WTC11 (cell line): Measurements from ENCODE around the gene BRPF1. TPM values are rescaled to one million over a fixed set of nuclear protein-coding genes. Genes with fewer than 3 reads are reported as not detected.
A peak's percentile ranks its signal among the peaks of the same experiment; 100 is the strongest.

Source experiments
- ATAC-seq: fragments of 200-7000 bp; cut with Tn5 transposase; 2 replicates; pipeline ENCODE4 v1.10.0; 2021; ENCODE audit warnings: mild to moderate bottlenecking, moderate library complexity
- CTCF ChIA-PET: fragments of 300-600 bp; sonication (Branson Sonifier 250); formaldehyde crosslinking; loops from one replicate; lab custom pipeline; 2021; ENCODE audit warnings: antibody characterized with exemption; lab: Charles Lee
- POLR2A ChIA-PET: fragments of 350-600 bp; sonication (Branson Sonifier 250); formaldehyde crosslinking; loops from one replicate; lab custom pipeline; 2021; ENCODE audit warnings: antibody characterized with exemption; lab: Charles Lee
- DNase-seq: peaks from one replicate; pipeline ENCODE4 v3.0.0; 2021; ENCODE audit warnings: low spot score
- H3K27ac Mint-ChIP-seq: 2 replicates; pipeline ENCODE4 v1.8.0; 2021; ENCODE audit warnings: mixed read lengths
- H3K27me3 Mint-ChIP-seq: 2 replicates; pipeline ENCODE4 v1.8.0; 2021; ENCODE audit warnings: low read depth, mild to moderate bottlenecking, moderate library complexity, mixed read lengths
- H3K36me3 Mint-ChIP-seq: 2 replicates; pipeline ENCODE4 v1.8.0; 2021; ENCODE audit warnings: mixed read lengths
- H3K4me1 Mint-ChIP-seq: 2 replicates; pipeline ENCODE4 v1.8.0; 2022; ENCODE audit warnings: mixed read lengths
- H3K4me3 Mint-ChIP-seq: 2 replicates; pipeline ENCODE4 v1.8.0; 2021; ENCODE audit warnings: mild to moderate bottlenecking, moderate library complexity, mixed read lengths
- H3K9me3 Mint-ChIP-seq: 2 replicates; pipeline ENCODE4 v1.8.0; 2021; ENCODE audit warnings: mixed read lengths
- EMX1 ChIP-seq: fragments of 250-450 bp; sonication (Bioruptor Pico); IDR thresholded peaks from 2 replicates; pipeline ENCODE4 v1.8.0; 2021; ENCODE audit warnings: mild to moderate bottlenecking
- ESRRA ChIP-seq: sonication (generic); formaldehyde crosslinking; IDR thresholded peaks from 2 replicates; pipeline ENCODE4 v1.8.1; 2022; ENCODE audit warnings: mild to moderate bottlenecking, missing genetic modification reagents, borderline replicate concordance
- FOXJ3 ChIP-seq: sonication (generic); formaldehyde crosslinking; IDR thresholded peaks from 2 replicates; pipeline ENCODE4 v1.9.0; 2021; ENCODE audit warnings: missing genetic modification reagents, mild to moderate bottlenecking, borderline replicate concordance
- GRHL2 ChIP-seq: fragments of 250-450 bp; sonication (Bioruptor Pico); IDR thresholded peaks from 2 replicates; pipeline ENCODE4 v1.8.0; 2022; ENCODE audit warnings: mild to moderate bottlenecking, moderate library complexity; ENCODE audit not compliant: insufficient replicate concordance, severe bottlenecking
- NFATC4 ChIP-seq: fragments of 250-450 bp; sonication (Bioruptor Pico); IDR thresholded peaks from 2 replicates; pipeline ENCODE4 v1.9.0; 2021; ENCODE audit warnings: mild to moderate bottlenecking
- NR3C1 ChIP-seq: sonication (generic); formaldehyde crosslinking; conservative IDR thresholded peaks from 2 replicates; pipeline ENCODE4 v1.8.1; 2023; ENCODE audit warnings: low read depth, mild to moderate bottlenecking, missing genetic modification reagents
- PRDM15 ChIP-seq: sonication (generic); formaldehyde crosslinking; IDR thresholded peaks from 2 replicates; pipeline ENCODE4 v1.8.0; 2022; ENCODE audit warnings: missing genetic modification reagents
- PRRX2 ChIP-seq: fragments of 250-450 bp; sonication (Bioruptor Pico); IDR thresholded peaks from 2 replicates; pipeline ENCODE4 v1.8.0; 2021; ENCODE audit warnings: mild to moderate bottlenecking
- RORB ChIP-seq: fragments of 250-450 bp; sonication (Bioruptor Pico); IDR thresholded peaks from 2 replicates; pipeline ENCODE4 v1.9.0; 2021; ENCODE audit warnings: mild to moderate bottlenecking
- ZBTB43 ChIP-seq: sonication (generic); formaldehyde crosslinking; IDR thresholded peaks from 2 replicates; pipeline ENCODE4 v1.8.1; 2023; ENCODE audit warnings: mild to moderate bottlenecking, missing genetic modification reagents
- ZNF121 ChIP-seq: sonication (generic); formaldehyde crosslinking; IDR thresholded peaks from 2 replicates; pipeline ENCODE4 v1.8.0; 2023; ENCODE audit warnings: missing genetic modification reagents
- ZNF416 ChIP-seq: fragments of 250-450 bp; sonication (Bioruptor Pico); IDR thresholded peaks from 2 replicates; pipeline ENCODE4 v1.9.0; 2021; ENCODE audit warnings: mild to moderate bottlenecking, inconsistent platforms
- ZNF671 ChIP-seq: fragments of 250-450 bp; sonication (Bioruptor Pico); IDR thresholded peaks from 2 replicates; pipeline ENCODE4 v1.8.0; 2021; ENCODE audit warnings: mild to moderate bottlenecking
- total RNA-seq: library from RNA; stranded (reverse); gene quantifications from 3 replicates; pipeline ENCODE4 v1.2.3, GENCODE V29; 2021
- TF ChIP-seq, protein P1 (sequence below): sonication (generic); formaldehyde crosslinking; IDR thresholded peaks from 2 replicates; pipeline ENCODE4 v1.8.0; 2022; ENCODE audit warnings: mild to moderate bottlenecking, missing genetic modification reagents

The BRPF1 gene
- total RNA-seq, 1 experiment from 2014 or later = 22.8 TPM

- TF ChIP-seq, protein P1, sequence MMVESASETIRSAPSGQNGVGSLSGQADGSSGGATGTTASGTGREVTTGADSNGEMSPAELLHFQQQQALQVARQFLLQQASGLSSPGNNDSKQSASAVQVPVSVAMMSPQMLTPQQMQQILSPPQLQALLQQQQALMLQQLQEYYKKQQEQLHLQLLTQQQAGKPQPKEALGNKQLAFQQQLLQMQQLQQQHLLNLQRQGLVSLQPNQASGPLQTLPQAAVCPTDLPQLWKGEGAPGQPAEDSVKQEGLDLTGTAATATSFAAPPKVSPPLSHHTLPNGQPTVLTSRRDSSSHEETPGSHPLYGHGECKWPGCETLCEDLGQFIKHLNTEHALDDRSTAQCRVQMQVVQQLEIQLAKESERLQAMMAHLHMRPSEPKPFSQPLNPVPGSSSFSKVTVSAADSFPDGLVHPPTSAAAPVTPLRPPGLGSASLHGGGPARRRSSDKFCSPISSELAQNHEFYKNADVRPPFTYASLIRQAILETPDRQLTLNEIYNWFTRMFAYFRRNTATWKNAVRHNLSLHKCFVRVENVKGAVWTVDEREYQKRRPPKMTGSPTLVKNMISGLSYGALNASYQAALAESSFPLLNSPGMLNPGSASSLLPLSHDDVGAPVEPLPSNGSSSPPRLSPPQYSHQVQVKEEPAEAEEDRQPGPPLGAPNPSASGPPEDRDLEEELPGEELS = 0 out of 2 replicates have a peak, but pooled peaks have one; percentile 57
- TF ChIP-seq GRHL2 (CRISPR knock-in tag) (no peak), RORB (CRISPR knock-in tag) (no peak)
Measured at GRCh38 chr3:9792405-9793160, 61.0 kb downstream of the BRPF1 start, which contains the start of the genes ARPC4 and TADA3 (continued).

DNA sequence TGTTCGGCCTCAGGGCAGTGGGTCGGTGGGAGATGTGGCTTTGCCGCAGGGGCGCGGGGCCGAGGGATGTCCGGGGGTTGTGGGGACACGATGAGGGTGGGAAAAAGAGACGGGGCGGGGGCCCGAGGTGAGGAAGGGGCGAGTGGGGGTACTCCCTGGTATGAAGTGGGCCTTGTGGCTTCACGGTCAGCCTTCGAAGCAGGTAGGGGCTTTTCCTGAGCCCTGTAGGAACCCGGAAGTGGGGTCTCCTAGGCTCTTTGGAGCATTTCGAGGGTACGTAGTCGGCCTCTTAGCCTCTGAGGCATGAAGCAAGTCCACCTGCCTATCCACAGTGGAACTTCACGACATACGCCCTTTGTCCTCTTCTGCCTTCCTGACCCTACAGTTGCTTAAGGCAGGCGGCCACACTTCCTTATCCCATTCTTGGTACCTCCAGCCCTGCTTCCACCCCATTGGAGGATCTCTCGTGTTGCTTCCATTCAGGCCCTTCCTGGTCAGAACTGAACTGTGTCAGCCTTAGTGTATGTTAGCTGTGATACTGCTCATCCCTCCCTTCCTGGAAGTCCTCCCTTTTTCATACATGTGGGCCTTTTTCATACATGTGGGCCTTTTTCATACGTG lies 61.7 kb downstream of the BRPF1 start:
- H3K27me3 Mint-ChIP-seq = no peaks in the 10 kb centered on the region; the same call in 1 of the 2 replicates
- ChIA-PET POLR2A (interaction anchor here (0.5 to 1.8 kb wide), 16 partner anchors 9 to 1036 kb away, joined by 3 to 11 read pairs (median 4); partner anchors contain the start of genes CAMK1 and OGG1), CTCF (interaction anchor here (0.7 to 1.6 kb wide), 11 partner anchors 11 to 293 kb away, joined by 3 to 11 read pairs (median 4); partner anchors contain the start of genes CAMK1, CRELD1 and OGG1)
- ATAC-seq (peak; percentile 12), DNase-seq (no peak)
- H3K4me1 Mint-ChIP-seq = peaks cover 18% of the 10 kb centered on the region
- H3K36me3 Mint-ChIP-seq = peaks cover 43% of the 10 kb centered on the region
- H3K27ac Mint-ChIP-seq = peak overlapping the region; percentile 87
- H3K9me3 Mint-ChIP-seq = no peaks in the 10 kb centered on the region
- peak overlapping the region; percentile 94 for H3K4me3 Mint-ChIP-seq
- TF ChIP-seq ZNF671 (CRISPR knock-in tag) (peak; percentile 48; the same call in 1 of the 2 replicates), NFATC4 (CRISPR knock-in tag) (0 out of 2 replicates have a peak, but pooled peaks have one; percentile 16), PRRX2 (peak; percentile 37; the same call in 1 of the 2 replicates), PRDM15 (CRISPR knock-in tag) (no peak), EMX1 (peak; percentile 71), ZBTB43 (CRISPR knock-in tag) (no peak), ZNF416 (0 out of 2 replicates have a peak, but pooled peaks have one; percentile 27), FOXJ3 (CRISPR knock-in tag) (no peak)

GRCh38 chr3:9794400-9794799 lies 62.9 kb downstream of the BRPF1 start:
- ATAC-seq (no peak), DNase-seq (no peak)
- POLR2A ChIA-PET = no interaction called here
- TF ChIP-seq ESRRA (CRISPR knock-in tag) = no peak
- TF ChIP-seq ZNF121 (CRISPR knock-in tag) = peak; percentile 94
- no peak for TF ChIP-seq NR3C1 (CRISPR knock-in tag)
- CTCF ChIA-PET = no interaction called here
- Mint-ChIP-seq H3K27ac (peak overlapping the region; percentile 3; the same call in 1 of the 2 replicates), H3K36me3 (peaks cover 42% of the 10 kb centered on the region), H3K27me3 (no peaks in the 10 kb centered on the region; the same call in 1 of the 2 replicates), H3K9me3 (no peaks in the 10 kb centered on the region), H3K4me3 (peak overlapping the region; percentile 94), H3K4me1 (peaks cover 18% of the 10 kb centered on the region)
